ENCODE measurements around the gene SAFB. TPM values are rescaled to one million over a fixed set of nuclear protein-coding genes. Genes with fewer than 3 reads are reported as not detected.
A peak's percentile ranks its signal among the peaks of the same experiment; 100 is the strongest.
"Not testable (repeated sequence)": the region's sequence is repeated elsewhere in the genome, so short reads cannot be mapped to it uniquely, and the experiment has no call there.

SAFB gene
- total RNA-seq, 4 donors from 2014 or later, result 46.3 to 181 (median 63.7) TPM

GRCh38 chr19:5684694-5685430 lies 62.0 kb downstream of the SAFB start:
- TF ChIP-seq EP300 (IDR thresholded peaks at IDR 0.05) (no peak), POLR2A (IDR thresholded peaks at IDR 0.05) (no peak), POLR2AphosphoS5 (IDR thresholded peaks at IDR 0.05) (no peak), CTCF (IDR thresholded peaks at IDR 0.05) (no peak)
- DNase-seq (ENCODE audit: low spot score in 2 of 2), result no peak
- H3K9me3 ChIP-seq, result no peaks in the 10 kb centered on the region
- no peaks in the 10 kb centered on the region for H3K36me3 ChIP-seq
- H3K27ac ChIP-seq, result no peak overlapping the region
- H3K27me3 ChIP-seq, result no peaks in the 10 kb centered on the region
- H3K4me1 ChIP-seq, result peaks cover 37% of the 10 kb centered on the region
- no peak overlapping the region for H3K4me3 ChIP-seq
- WGBS, result 86% methylated on average over 13 of the region's 22 CpGs

GRCh38 chr19:5686326-5686646 lies 63.4 kb downstream of the SAFB start:
- WGBS, result 31% methylated on average over 9 of the region's 16 CpGs
- Histone ChIP-seq H3K9me3 (no peaks in the 10 kb centered on the region), H3K4me1 (peaks cover 38% of the 10 kb centered on the region), H3K36me3 (no peaks in the 10 kb centered on the region), H3K27ac (no peak overlapping the region), H3K4me3 (peak overlapping the region; percentile 61), H3K27me3 (no peaks in the 10 kb centered on the region)
- peak in 1 of 2 donors; percentile 88 for DNase-seq (ENCODE audit: low spot score in 2 of 2)
- no peak for TF ChIP-seq EP300 (IDR thresholded peaks at IDR 0.05)
- no peak for TF ChIP-seq CTCF (IDR thresholded peaks at IDR 0.05)

GRCh38 chr19:5686647-5687359 lies 63.9 kb downstream of the SAFB start:
- DNase-seq (ENCODE audit: low spot score in 2 of 2), result peak; percentile 99
- TF ChIP-seq POLR2AphosphoS5 (IDR thresholded peaks at IDR 0.05) (peak in 1 of 3 donors; percentile 17), POLR2A (IDR thresholded peaks at IDR 0.05) (no peak), CTCF (IDR thresholded peaks at IDR 0.05) (peak; percentile 62 to 93)

GRCh38 chr19:5687360-5688198 lies 64.7 kb downstream of the SAFB start:
- DNase-seq (ENCODE audit: low spot score in 2 of 2), result no peak
- TF ChIP-seq EP300 (IDR thresholded peaks at IDR 0.05) (no peak), POLR2A (IDR thresholded peaks at IDR 0.05) (no peak), POLR2AphosphoS5 (IDR thresholded peaks at IDR 0.05) (no peak), CTCF (IDR thresholded peaks at IDR 0.05) (no peak)
- Histone ChIP-seq H3K27ac (peak overlapping the region; percentile 79), H3K36me3 (peaks cover 9% of the 10 kb centered on the region), H3K4me1 (peaks cover 44% of the 10 kb centered on the region), H3K4me3 (peak overlapping the region; percentile 61), H3K9me3 (no peaks in the 10 kb centered on the region), H3K27me3 (no peaks in the 10 kb centered on the region)
- 71% methylated on average over 37 of the region's 76 CpGs for WGBS

More at GRCh38 chr19:5686647-5687359, 63.9 kb downstream of the SAFB start:
- peaks cover 2% of the 10 kb centered on the region for H3K36me3 ChIP-seq
- no peaks in the 10 kb centered on the region for H3K9me3 ChIP-seq
- H3K4me3 ChIP-seq, result peak overlapping the region; percentile 61
- peak overlapping the region; percentile 79 for H3K27ac ChIP-seq
- peaks cover 38% of the 10 kb centered on the region for H3K4me1 ChIP-seq
- under 1% methylated on average over 28 of the region's 59 CpGs for WGBS
- no peaks in the 10 kb centered on the region for H3K27me3 ChIP-seq

- not testable (repeated sequence) for H3K27ac ChIP-seq; H3K4me3 ChIP-seq; DNase-seq (ENCODE audit: low spot score in 2 of 2); H3K9me3 ChIP-seq; H3K27me3 ChIP-seq
- peaks cover 17% of the 10 kb centered on the region for H3K36me3 ChIP-seq
- 89% methylated on average over 13 of the region's 13 CpGs for WGBS
- peaks cover 44% of the 10 kb centered on the region for H3K4me1 ChIP-seq
Observed at GRCh38 chr19:5688262-5688881, 65.5 kb downstream of the SAFB start.
